ENCODE results near the gene RANBP17. TPM values are rescaled to one million over a fixed set of nuclear protein-coding genes. Genes with fewer than 3 reads are reported as not detected.

Gene RANBP17
- total RNA-seq: 10 to 100 TPM in 3 of 6 donors, 1 to 10 TPM in 3; 5.8 to 11.3 (median 9.8) TPM
- 1 to 10 TPM; 3.5 to 4.6 TPM for polyA plus RNA-seq

- peak; percentile 59 to 90 (median 82) for DNase-seq
- WGBS, 2 donors: 1 to 2% methylated on average over 80 to 102 of the region's 102 CpGs
- intact Hi-C loops (cut with DNase I): no loop called here
- Histone ChIP-seq H3K27me3 (no peaks in the 10 kb centered on the region), H3K4me1 (peaks cover 0 to 7% (median 5%) of the 10 kb centered on the region in 3 donors), H3K36me3 (no peaks in the 10 kb centered on the region), H3K4me3 (peak within 1 kb of the TSS; percentile 48 to 92 (median 68)), H3K27ac (peak within 1 kb of the TSS in 2 of 4 donors; percentile 26 to 28), H3K9me3 (no peaks in the 10 kb centered on the region)
- TF ChIP-seq, protein P1, sequence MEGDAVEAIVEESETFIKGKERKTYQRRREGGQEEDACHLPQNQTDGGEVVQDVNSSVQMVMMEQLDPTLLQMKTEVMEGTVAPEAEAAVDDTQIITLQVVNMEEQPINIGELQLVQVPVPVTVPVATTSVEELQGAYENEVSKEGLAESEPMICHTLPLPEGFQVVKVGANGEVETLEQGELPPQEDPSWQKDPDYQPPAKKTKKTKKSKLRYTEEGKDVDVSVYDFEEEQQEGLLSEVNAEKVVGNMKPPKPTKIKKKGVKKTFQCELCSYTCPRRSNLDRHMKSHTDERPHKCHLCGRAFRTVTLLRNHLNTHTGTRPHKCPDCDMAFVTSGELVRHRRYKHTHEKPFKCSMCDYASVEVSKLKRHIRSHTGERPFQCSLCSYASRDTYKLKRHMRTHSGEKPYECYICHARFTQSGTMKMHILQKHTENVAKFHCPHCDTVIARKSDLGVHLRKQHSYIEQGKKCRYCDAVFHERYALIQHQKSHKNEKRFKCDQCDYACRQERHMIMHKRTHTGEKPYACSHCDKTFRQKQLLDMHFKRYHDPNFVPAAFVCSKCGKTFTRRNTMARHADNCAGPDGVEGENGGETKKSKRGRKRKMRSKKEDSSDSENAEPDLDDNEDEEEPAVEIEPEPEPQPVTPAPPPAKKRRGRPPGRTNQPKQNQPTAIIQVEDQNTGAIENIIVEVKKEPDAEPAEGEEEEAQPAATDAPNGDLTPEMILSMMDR (IDR thresholded peaks at IDR 0.05): no peak
- ATAC-seq: peak; percentile 90 to 92 (median 91)
- FAIRE-seq: no peak
Measured at GRCh38 chr5:170861917-170862766, at the start of gene RANBP17. RANBP17 (plus strand) TSS chr5:170862018.

DNA sequence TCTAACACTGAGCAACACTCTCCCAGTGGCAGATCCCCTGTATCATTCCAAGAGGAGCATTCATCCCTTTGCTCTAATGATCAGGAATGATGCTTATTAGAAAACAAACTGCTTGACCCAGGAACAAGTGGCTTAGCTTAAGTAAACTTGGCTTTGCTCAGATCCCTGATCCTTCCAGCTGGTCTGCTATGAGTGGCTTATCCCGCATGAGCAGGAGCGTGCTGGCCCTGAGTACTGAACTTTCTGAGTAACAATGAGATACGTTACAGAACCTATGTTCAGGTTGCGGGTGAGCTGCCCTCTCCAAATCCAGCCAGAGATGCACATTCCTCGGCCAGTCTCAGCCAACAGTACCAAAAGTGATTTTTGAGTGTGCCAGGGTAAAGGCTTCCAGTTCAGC, 48.6 kb upstream of the RANBP17 start:
- no peaks in the 10 kb centered on the region for H3K4me1 ChIP-seq

GRCh38 chr5:170817195-170817594, 44.6 kb upstream of the RANBP17 start:
- no peaks in the 10 kb centered on the region for H3K36me3 ChIP-seq
- intact Hi-C loops (cut with DNase I): no loop called here
- H3K27ac ChIP-seq: no peak overlapping the region
- WGBS, 2 donors: 71 to 80% methylated on average over 3 of the region's 3 CpGs
- no peak for ATAC-seq
- H3K4me1 ChIP-seq: no peaks in the 10 kb centered on the region
- DNase-seq: no peak
- FAIRE-seq: no peak
- H3K9me3 ChIP-seq: no peaks in the 10 kb centered on the region
- TF ChIP-seq, protein P1 (IDR thresholded peaks at IDR 0.05): no peak
- no peak overlapping the region for H3K4me3 ChIP-seq
- no peaks in the 10 kb centered on the region for H3K27me3 ChIP-seq

More for the DNA sequence above, 48.6 kb upstream of the RANBP17 start:
- no peak for FAIRE-seq
- Histone ChIP-seq H3K4me3 (no peak overlapping the region), H3K36me3 (no peaks in the 10 kb centered on the region), H3K9me3 (no peaks in the 10 kb centered on the region), H3K27ac (no peak overlapping the region), H3K27me3 (peaks cover 0 to 5% (median 0%) of the 10 kb centered on the region in 4 donors)
- TF ChIP-seq, protein P1 (IDR thresholded peaks at IDR 0.05): no peak
- intact Hi-C loops (cut with DNase I): loop anchor here in 1 of 3 donors (5.0 kb wide), 1 partner anchor 529 kb away; no protein-coding TSS in a partner anchor
- no peak for ATAC-seq
- WGBS, 2 donors: 89 to 93% methylated on average over 5 of the region's 5 CpGs
- DNase-seq: no peak

- Histone ChIP-seq H3K4me1 (no peaks in the 10 kb centered on the region), H3K9me3 (no peaks in the 10 kb centered on the region), H3K36me3 (no peaks in the 10 kb centered on the region), H3K4me3 (no peak overlapping the region), H3K27ac (no peak overlapping the region), H3K27me3 (no peaks in the 10 kb centered on the region)
- WGBS, 2 donors: 69 to 95% methylated on average over 1 of the region's 1 CpG
- intact Hi-C loops (cut with DNase I): no loop called here
- DNase-seq: no peak
- no peak for ATAC-seq
- TF ChIP-seq, protein P1 (IDR thresholded peaks at IDR 0.05): no peak
- no peak for FAIRE-seq
Measured at GRCh38 chr5:170818232-170818631, 43.6 kb upstream of the RANBP17 start.

- FAIRE-seq (no peak), DNase-seq (no peak)
- TF ChIP-seq, protein P1 (IDR thresholded peaks at IDR 0.05): no peak
Measured at GRCh38 chr5:170819824-170820223, 42.0 kb upstream of the RANBP17 start.

More at GRCh38 chr5:170819824-170820223, 42.0 kb upstream of the RANBP17 start:
- no peak overlapping the region for H3K4me3 ChIP-seq
- no peak for ATAC-seq
- no peaks in the 10 kb centered on the region for H3K9me3 ChIP-seq
- H3K36me3 ChIP-seq: no peaks in the 10 kb centered on the region
- intact Hi-C loops (cut with DNase I): no loop called here
- no peaks in the 10 kb centered on the region for H3K27me3 ChIP-seq
- no peak overlapping the region for H3K27ac ChIP-seq
- no peaks in the 10 kb centered on the region for H3K4me1 ChIP-seq

Measured in pancreas (tissue), 10 donors.